HG03103 (cell line): ENCODE measurements around the gene PLXDC1.
A peak's percentile ranks its signal among the peaks of the same experiment; 100 is the strongest.

ENCODE experiments used
- ATAC-seq: cut with Tn5 transposase; IDR thresholded peaks from one replicate; pipeline ENCODE4 v1.9.1; 2021; ENCODE audit warnings: low read depth; ENCODE audit not compliant: unreplicated experiment

Gene PLXDC1

DNA sequence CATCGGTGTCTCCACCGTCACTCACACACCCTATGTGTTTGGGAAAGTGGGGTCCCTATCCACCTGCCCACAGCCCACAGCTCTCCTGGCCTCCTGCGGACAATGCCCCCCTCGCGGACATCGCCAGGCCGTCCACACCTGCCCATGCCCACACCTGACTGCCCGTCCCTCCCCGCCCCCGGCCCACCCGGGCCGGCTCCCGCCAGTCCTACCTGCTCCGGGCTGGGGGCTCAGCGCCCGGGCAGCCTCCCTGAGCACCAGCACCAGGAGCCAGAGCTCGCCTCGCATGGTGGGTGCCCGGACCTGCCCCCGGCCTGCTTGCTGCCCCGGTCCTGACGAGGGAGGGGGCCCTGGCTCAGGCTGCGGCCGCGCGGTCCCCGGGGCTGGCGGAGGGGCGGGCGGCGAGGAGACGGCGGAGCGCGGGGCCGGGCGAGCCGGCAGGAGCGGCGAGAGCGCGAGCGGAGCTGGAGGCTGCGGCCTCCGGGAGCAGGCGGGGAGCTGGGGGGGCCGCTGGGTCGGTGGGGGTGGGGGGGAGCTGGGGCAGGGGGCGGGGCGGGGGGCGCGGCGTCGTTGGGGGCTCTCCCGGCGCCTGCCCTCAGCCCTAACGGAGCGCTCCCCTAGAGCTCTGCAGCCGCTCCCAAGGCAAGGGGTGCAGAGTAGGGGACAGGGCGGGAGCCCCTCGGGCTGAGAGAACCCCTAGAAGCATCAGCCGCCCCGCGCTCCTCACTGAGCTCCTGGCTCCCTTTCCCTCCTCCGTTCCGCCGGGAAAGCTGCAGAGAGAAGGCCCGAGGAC lies at the start of gene PLXDC1:
Gene PLXDC1 (minus strand): TSS at position 488 of the 793 bp plus-strand sequence. CDS start 200 bp downstream, at position 288.
- no peak for ATAC-seq

DNA sequence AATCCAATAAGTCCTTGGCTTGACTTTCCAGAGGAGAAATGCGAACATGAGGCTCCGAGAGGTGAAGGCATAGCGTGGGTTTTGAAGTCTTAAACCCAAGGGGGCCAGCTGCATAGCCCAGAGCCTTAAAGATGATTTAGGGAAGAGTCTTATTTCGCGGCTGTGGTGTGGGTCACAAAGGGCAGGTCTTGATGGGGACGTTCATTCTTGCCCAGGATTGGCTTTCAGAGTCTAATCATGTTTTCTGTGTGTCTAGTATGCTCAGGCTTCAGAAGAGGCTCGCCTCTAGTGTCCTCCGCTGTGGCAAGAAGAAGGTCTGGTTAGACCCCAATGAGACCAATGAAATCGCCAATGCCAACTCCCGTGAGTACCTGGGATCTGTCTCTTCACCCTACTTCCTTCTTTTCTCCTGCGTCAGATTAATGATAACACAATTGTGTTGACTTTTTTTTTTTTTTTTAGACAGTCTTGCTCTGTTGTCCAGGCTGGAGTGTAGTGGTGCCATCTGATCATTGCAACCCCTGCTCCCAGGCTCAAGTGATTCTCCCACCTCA lies 49.6 kb upstream of the PLXDC1 start:
- ATAC-seq: no peak

DNA sequence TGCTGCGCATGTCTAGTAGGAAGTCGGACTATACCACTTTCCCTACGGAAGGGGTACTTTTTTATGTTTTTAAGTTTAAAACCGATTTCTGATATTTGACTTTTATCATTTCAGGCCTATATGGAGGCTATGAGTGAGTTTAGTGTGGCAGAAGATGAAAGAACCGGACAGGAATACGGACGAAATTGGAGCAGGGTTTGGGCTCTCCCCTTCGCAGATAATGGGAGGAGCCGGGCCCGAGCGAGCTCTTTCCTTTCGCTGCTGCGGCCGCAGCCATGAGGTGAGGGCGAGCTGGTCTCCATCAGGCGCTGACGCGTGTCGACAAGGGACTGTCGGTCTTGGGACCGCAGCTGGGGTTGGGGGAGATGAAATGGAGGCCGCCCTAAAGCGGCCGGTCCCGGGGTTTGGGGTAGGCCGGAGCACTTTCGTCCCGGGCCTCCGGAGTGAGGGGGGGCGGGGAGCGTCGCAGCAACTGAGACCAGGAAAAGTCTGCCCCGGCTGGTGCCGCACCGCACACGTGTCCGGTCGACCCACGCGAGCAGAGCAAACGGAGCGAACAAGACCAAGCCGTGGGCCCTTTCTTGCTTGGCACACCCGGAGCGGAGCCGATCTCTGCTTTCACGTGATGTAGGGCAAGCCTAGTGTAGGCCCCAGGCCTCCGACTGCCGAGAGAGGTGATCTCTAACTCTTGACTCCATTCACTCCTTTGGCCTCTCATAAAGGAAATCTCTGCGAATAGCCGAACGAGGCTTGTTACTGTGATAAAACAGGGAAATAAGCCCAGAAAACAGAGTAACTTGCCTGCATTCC lies 48.8 kb upstream of the PLXDC1 start, which contains the start of gene RPL19:
Gene RPL19 (plus strand): TSS at position 214 of the 810 bp plus-strand sequence. CDS start 62 bp downstream, at position 276.
- peak; percentile 61 for ATAC-seq

DNA sequence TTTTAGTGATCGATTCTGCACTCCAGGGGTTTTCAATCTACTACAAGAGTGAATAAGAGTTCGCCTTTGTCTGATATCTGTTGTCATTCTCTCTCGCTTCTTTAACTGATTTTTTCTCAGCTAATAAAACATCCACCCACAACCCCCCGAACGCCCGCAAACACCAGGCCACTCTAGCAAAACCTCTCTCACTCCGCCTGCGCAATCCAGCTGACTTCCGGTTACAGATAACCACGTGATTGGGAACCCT lies 48.3 kb upstream of the PLXDC1 start:
- peak; percentile 52 for ATAC-seq

DNA sequence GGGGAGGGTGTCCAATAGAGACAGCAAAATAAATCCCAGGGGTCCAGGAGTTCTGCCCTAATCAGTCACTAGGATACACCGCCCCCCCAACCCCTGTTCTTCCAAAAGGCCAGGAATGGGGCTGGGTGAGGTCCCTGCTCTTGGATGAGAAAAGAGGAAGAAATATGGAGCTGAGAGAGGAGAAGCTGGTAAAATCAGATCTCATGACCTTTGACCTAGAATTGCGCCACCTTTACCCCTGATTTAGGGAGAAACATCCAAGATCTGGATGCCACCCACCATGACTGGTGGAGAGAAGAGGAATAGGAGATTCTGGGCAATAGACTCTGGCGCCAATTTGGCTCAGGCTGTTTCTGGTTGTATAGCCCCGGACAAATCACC lies 46.7 kb upstream of the PLXDC1 start:
- no peak for ATAC-seq

DNA sequence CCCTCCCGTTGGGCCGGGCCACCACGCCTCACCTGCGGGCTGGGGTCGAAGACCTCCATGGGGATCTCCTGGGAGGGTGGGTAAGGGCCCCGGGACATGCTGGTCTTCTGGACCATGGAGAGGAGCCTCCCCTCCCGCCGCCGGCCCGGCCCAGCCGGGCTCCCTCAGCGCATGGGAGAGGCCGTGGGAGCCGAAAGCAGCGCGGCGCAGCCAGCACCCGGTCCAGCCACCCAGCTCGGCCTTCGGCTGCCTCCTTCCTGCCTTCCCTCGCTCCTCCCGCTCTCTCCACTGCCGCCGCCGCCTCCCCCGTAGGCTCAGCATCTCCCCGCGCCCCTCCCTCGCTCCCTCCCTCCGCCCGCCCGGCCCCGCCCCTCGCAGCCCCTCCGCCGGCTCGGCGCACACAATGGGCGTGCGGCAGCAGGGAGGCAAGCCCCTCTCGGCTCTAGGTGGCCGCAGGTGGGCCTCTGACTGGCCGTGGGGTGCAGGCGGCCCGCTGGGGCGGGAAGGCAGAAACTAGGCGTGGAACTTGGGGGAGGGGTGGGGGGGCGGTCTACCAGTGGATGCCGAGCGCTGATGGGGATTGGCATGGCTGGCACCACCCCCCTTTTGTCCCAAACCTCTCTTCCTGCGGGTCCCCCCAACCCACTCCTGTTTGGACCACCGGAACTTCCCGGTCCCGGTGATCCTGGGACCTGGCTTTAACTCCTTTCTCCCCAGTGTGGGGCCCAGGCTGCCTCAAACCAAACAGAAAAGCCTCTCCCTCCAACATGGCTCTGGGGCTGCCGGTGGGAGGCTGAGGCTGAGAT lies 46.1 kb upstream of the PLXDC1 start, which contains the start of gene CACNB1:
Gene CACNB1 (minus strand): TSS at position 290 of the 806 bp plus-strand sequence. CDS start 174 bp downstream, at position 116.
- no peak for ATAC-seq

DNA sequence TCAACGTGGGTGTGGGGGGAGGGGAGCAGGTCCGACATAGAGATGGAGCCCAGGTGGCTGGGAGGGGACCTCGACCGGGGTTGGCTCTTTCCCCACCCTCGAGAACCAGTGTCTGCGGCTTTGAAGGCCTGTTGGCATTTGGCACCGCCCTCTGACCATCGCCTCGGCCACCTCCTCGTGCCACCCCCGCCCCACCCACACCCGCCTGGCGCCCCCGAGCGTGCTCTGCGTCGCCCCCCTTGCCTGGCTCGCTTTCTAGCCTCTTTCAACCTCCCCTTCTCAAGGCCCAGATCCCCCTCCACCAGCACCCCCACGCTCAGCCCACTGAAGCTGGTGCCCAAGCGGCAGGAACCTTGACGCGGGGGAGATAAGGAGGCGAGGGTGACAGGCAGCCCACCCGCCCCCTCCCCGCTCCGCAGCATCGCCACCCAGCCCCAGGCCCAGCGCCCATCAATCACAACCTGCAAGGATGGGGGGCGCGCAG lies 45.4 kb upstream of the PLXDC1 start:
- ATAC-seq: no peak

DNA sequence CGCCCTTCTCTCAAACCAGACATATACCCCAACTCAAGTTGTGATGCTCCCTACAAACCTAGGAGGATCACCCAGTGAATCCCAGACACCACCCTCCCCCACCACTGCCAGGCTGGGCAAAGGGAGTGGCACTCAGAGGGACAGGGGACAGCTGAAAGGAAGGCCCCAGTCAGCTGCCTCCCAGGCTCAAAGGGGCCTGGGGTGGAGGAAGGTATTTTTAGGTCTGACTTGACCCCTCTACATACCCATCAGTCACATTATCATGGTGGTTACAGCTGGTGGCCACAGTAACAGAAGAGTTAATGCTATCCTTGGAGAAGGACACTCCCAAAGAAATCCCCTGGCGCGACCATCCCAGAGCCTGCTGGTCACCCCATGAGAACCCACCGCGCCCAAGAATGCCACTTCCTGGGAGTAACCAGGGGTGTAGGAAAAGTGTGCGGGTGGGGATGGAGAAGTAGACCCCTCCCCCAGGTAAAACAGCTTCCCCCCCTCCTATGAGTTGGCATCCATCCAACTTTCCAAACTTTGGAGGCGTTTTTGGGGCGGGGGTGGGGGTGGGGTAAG lies 44.9 kb upstream of the PLXDC1 start:
- no peak for ATAC-seq

DNA sequence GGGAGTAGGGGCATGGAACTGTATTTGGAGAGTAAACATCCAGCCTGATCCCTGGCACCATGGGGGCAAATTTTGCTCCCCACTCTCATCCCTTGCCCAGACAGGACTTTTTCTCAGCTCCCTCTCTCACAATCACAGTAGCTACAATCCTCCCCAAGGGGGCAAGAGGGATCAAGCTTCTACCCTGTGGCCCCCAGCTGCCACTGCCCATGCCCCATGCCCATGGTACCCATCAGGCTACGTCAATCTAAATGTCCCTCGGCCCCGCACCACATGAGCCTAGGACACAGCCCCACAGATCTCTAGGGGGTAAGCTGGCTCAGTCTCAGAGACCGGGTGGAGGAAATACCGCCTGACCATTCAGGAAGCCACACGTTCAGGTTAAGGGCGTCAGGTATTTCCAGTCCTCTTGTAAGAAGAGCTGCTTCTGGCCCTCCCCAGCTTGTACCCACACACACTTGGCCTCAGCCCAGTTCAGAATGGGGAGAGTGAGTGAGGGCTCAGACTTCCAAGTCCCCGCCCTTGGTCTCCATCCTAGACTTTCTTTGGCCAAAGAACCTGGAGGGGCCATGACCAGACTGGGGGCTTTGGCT lies 44.2 kb upstream of the PLXDC1 start:
- no peak for ATAC-seq

DNA sequence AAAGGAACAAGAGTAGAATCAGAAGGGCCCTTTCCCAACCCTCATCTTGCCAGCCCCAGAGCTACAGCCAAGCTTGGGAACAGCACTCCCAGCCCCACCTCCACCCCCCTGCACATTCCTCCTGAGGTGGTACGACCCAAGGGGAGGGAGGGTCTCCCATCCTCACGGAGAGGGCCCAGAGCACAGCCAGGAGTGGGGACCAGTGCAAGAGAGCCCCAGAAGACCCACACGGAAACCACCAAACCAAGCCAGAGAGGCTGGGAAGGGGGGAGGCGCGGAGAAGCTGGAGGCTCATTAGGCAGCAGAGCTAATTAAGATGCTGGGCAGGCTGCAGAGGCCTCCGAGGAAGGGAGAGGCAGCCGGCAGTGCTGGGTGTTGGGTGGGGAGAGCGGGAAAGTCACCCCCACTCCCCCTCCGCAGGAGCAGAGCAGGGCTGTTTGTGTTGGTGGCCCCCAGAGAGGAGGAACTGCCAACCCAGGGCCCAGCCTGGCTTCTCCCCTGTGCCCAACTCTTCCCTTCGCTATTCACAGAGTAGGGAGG lies 43.6 kb upstream of the PLXDC1 start:
- no peak for ATAC-seq

DNA sequence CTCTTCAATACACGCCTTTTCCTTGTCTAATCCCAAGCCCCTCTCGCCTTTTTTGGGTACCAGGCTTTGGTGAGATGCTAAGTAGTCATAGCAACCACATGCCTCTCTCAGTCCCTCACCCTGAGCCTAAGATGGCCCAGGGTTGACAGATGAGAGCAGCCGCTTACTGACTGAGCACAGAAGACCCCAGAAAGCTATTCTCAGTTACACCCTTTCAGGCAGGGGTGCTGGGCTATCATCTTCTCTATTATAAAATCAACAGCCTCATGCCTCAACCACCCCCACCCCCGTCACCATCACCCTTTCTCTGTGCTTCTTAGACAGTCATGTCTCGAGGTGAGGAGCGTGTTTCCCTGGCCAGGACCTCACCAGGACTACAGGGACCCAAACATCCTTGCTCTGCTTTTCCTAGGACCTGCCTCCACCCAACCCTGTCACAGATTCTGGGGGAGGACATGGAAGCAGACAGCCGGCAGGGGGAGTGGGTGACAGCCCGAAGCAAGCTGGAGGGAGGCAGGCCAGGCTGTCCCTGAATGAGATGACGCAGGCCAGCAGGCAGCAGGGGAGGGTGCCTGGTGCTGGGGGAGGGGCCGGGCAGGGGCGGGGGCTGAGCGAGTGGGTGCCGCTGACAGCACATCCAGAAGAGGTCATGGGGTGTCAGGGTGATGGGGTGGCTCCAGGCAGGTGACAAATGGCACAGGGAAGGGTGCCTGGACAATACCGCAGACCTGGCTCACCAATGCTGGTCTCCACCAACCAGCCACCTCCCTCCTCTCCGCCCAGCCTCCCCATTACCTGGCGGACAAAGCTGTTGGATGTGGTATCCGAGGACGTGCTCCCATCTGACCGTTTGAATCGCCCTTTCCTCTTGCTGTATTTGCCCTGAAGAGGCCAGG lies 42.9 kb upstream of the PLXDC1 start:
- ATAC-seq: no peak

DNA sequence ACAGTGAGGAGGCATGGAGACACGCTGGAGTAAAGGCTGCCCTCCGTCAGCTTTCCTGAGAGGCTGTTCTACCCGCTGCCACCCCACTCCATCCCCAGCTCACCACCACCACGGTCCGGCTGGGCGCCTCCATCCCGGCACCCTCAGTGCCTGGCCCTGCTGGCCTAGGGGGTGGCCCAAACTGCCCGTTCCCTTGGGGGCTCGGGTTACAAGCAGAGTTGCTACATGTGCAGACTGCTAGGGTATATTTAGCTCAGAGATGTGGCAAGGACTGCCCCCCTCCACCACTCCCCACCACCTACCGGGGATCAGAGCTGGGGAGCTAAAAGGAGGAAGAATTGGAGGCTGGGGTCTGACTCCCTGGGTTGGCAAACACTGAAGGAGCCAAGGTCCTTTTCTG lies 41.9 kb upstream of the PLXDC1 start:
- no peak for ATAC-seq

DNA sequence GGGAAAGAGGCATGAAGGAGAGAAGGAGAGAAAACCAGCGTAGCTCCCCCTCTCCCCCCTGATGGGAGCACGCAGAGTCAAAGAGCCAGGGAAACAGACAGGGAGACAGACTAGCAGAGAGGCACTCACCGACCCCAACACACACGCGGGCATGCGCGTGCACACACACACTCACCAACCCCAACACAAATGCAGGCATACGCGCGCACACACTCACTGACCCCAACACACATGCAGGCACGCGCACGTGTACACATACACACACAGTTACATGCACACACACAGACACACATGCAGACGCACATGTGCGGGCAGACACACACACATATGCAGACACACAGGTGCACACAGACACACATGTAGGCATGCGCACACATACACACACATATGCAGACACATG lies 41.5 kb upstream of the PLXDC1 start:
- ATAC-seq: no peak

DNA sequence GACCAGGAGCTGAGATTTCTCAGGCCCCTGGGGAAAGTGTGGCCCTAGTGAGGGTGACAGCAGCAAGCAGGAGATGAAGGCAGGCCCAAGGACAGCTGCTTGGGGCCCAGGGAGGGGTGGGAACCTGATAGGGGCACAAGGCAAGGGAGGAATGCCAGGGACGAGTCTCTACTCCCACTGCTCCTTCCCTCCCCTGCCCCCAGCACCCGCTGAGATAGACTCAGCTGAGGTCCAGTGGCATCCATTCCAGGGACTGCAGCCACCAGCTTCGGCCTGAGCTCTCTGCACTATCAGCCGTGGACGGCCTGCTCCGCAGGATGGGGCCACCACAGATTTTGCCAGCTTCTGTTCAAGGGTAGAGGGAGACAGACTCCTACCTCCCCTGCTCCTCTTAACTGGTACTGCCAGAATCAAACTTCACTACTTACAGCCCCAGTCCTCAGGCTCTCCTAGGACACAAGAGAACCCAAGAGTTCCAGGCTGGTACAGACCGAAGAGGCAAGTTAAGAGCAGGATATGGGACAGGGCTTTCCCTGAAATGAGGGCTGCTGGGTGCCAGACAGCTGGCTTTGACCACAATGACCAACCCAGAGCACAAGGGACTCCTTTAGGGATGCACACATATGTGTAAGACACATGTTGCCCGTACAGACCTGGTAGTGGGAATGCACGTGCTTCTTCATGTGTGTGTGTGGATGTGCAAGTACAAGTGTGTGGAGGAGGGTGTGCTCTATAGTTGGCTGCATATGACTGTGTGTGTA lies 40.5 kb upstream of the PLXDC1 start:
- ATAC-seq: no peak

DNA sequence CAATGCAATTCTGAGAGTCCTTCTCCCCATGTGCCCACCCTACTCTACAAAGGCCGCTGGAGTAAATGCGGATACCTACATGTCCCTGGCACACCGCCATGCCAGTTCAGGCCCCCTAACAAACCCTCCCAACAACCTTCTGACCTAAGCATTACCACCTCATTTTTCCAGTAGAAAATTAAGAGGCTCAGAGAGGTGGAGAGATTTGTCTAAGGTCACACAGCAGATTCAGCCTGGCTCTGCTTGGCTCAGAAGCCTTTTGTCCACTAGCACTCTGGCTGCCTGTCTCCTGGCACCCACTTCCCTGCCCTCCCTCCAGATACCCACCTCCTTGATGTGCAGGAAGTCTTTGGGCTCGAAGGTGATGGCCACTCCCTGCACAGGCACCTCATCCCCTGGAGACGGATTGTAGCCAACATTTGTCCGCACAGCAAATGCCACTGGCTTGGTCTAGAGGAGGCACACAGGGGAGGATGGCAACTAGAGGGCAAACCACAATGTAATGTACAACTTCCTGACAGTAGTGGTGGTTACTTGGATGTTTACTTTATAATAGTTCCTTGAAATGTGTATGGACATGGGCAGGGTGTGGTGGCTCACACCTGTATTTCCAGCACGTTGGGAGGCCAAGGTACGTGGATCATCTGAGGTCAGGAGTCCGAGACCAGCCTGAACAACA lies 35.9 kb upstream of the PLXDC1 start:
- no peak for ATAC-seq

DNA sequence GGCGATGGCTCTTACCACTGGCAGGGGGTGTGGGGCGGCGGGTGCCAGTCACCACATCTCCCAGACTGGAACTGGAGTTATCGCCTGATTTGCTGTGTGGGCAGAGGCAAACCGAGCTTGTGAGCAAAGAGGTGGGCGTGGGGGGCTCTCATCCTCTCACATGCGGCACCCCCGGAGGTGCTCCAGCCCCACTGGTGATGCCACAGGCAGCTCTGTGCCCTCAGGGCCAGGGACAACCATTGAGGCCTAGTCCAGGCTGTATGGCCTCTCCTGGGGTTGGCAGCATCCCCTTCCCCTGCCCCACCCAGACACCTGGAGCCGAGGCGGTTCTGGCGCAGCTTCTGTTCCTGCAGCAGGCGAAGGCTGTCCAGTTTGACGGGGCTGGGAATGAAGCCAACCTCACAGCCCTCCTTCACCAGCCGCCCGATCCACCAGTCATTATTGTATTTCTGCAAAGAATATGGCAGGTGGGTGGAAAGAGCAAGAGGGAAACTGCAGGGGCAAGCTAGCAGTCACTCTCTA lies 35.1 kb upstream of the PLXDC1 start:
- ATAC-seq: no peak

DNA sequence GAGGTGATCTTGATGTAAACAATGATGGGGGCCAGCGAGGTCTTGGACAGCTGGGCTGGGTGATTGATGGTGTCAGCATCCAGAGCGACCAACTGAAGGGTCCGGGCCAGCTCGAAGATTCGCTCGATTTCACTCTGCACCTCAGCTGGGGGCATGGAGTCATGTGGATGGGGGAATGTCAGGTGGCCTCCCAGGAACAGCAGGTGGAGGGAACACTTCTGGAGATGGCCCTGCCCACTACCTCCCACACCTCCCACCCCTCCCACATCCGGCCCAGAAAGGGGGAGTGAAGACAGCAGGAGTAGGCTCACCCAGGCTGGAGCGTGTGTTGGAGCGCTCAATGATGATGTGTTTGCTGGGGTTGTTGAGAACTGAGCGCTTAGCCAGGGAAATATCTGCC lies 32.3 kb upstream of the PLXDC1 start:
- ATAC-seq: no peak
